Tibial nerve (tissue), 4 donors: Measurements from ENCODE around the gene NKX2-3. TPM values are rescaled to one million over a fixed set of nuclear protein-coding genes. Genes with fewer than 3 reads are reported as not detected.

Source experiments
- DNase-seq, 2 donors: peaks; one replicate each; pipeline ENCODE4 v3.0.0-alpha.2; 2019; ENCODE audit warnings: low spot score in 2 of 2
- H3K27ac ChIP-seq, 4 donors: fragments of 200-600 bp; sonication (generic) in 3 of 4; one replicate each; pipeline ENCODE4 v1.5.1; 2017 to 2019; ENCODE audit warnings: mild to moderate bottlenecking in 1 of 4
- H3K27me3 ChIP-seq, 2 donors: fragments of 200-600 bp; sonication (generic) in 1 of 2; one replicate each; pipeline versions ENCODE4 v1.5.1 to v1.6.0; 2017 to 2019
- H3K36me3 ChIP-seq, 3 donors: fragments of 200-600 bp; sonication (generic); one replicate each; pipeline ENCODE4 v1.5.1; 2018 to 2019
- H3K4me1 ChIP-seq, 4 donors: fragments of 200-600 bp; sonication (generic) in 3 of 4; one replicate each; pipeline ENCODE4 v1.5.1; 2017 to 2019
- H3K4me3 ChIP-seq, 4 donors: fragments of 200-600 bp; sonication (generic) in 3 of 4; one replicate each; pipeline ENCODE4 v1.5.1; 2017 to 2019; ENCODE audit warnings: mild to moderate bottlenecking in 1 of 4, moderate library complexity in 1 of 4
- H3K9me3 ChIP-seq, 4 donors: fragments of 200-600 bp; sonication (generic) in 3 of 4; one replicate each; pipeline ENCODE4 v1.5.1; 2017 to 2019
- EP300 ChIP-seq, 2 donors: sonication (generic); formaldehyde crosslinking; IDR thresholded peaks; one replicate each; pipeline ENCODE4 v1.6.1; 2017; ENCODE audit warnings: antibody characterized with exemption in 2 of 2, mild to moderate bottlenecking in 1 of 2
- POLR2A ChIP-seq, 2 donors: fragments of 450-650 bp; IDR thresholded peaks; one replicate each; pipeline ENCODE4 v1.6.1; 2017; ENCODE audit warnings: antibody characterized with exemption in 2 of 2, mild to moderate bottlenecking in 2 of 2, moderate library complexity in 2 of 2
- WGBS, 2 donors: methylation state at CpG; one replicate each; pipeline ENCODE4 v1.1.5; 2018; 5-methylcytosine and 5-hydroxymethylcytosine counted together
- total RNA-seq, 4 donors: library from RNA; depleted of rRNA; stranded (reverse); fragments of >200 nt; gene quantifications; one replicate each; pipeline ENCODE4 v1.1.0, GENCODE V29; 2016
- TF ChIP-seq, protein P1 (sequence below), 5 experiments: fragments of 200-600 bp in 3 of 5; fragments of 450-650 bp in 2 of 5; sonication (generic) in 3 of 5; IDR thresholded peaks; one replicate each; pipeline ENCODE4 v1.5.1; 2016 to 2019; ENCODE audit warnings: antibody characterized with exemption in 5 of 5, mild to moderate bottlenecking in 3 of 5, moderate library complexity in 2 of 5

Gene NKX2-3
- total RNA-seq, 4 donors from 2014 or later = not detected

DNA sequence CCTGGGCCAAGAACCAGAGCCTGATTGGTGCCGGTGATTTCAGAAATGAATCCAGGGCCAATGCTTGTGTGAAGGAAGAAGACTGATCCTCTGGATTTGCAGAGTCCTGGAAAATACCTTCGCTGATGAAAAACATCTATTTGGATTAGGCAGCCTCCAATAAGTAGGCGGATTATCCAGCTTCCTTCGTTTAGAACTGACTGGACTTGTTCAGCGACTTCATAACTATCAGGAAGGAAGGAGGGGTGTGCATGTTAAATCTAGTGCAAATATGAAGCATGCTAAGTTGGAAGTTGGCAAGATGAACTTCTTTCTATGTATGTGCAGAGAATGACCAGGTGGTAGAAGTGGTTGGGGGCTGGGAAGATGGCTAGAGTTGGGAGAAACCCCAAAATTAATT is 41.0 kb downstream of the NKX2-3 start:
- Histone ChIP-seq H3K4me1 (no peaks in the 10 kb centered on the region), H3K4me3 (no peak overlapping the region), H3K27me3 (no peaks in the 10 kb centered on the region), H3K36me3 (no peaks in the 10 kb centered on the region), H3K9me3 (no peaks in the 10 kb centered on the region), H3K27ac (no peak overlapping the region)
- TF ChIP-seq, protein P1, sequence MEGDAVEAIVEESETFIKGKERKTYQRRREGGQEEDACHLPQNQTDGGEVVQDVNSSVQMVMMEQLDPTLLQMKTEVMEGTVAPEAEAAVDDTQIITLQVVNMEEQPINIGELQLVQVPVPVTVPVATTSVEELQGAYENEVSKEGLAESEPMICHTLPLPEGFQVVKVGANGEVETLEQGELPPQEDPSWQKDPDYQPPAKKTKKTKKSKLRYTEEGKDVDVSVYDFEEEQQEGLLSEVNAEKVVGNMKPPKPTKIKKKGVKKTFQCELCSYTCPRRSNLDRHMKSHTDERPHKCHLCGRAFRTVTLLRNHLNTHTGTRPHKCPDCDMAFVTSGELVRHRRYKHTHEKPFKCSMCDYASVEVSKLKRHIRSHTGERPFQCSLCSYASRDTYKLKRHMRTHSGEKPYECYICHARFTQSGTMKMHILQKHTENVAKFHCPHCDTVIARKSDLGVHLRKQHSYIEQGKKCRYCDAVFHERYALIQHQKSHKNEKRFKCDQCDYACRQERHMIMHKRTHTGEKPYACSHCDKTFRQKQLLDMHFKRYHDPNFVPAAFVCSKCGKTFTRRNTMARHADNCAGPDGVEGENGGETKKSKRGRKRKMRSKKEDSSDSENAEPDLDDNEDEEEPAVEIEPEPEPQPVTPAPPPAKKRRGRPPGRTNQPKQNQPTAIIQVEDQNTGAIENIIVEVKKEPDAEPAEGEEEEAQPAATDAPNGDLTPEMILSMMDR (IDR thresholded peaks at IDR 0.05) = no peak
- TF ChIP-seq POLR2A (IDR thresholded peaks at IDR 0.05) = no peak
- no peak for TF ChIP-seq EP300 (IDR thresholded peaks at IDR 0.05)
- no peak for DNase-seq
- WGBS, 2 donors = 71 to 77% methylated on average over 5 of the region's 5 CpGs

DNA sequence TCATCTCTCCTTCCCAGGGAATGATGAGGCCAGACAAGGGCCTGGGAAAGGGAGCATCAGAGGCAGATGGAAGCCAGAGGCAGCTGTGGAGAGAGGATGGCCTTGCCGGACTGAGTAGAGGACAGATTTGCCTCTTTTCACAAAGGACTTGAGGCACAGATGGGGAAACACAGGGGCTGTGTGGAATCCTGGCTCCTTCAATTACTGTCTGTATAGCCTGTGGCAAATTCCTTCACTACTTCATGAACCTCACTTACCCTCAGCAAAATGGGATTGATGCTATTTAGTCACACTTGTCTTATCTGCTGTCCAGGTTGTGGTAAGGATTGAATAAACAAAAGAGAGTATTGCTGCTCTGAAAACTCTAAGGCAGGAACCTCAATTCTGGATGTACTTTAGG is 47.2 kb downstream of the NKX2-3 start:
- WGBS, 2 donors = 18 to 55% methylated on average over 1 of the region's 1 CpG
- H3K27me3 ChIP-seq = peaks cover 0 to 9% of the 10 kb centered on the region in 2 donors
- no peaks in the 10 kb centered on the region for H3K9me3 ChIP-seq
- H3K4me1 ChIP-seq = no peaks in the 10 kb centered on the region
- H3K4me3 ChIP-seq = no peak overlapping the region
- no peak for TF ChIP-seq POLR2A (IDR thresholded peaks at IDR 0.05)
- no peak for TF ChIP-seq EP300 (IDR thresholded peaks at IDR 0.05)
- TF ChIP-seq, protein P1 (IDR thresholded peaks at IDR 0.05) = no peak
- H3K27ac ChIP-seq = no peak overlapping the region
- DNase-seq = no peak
- H3K36me3 ChIP-seq = no peaks in the 10 kb centered on the region

DNA sequence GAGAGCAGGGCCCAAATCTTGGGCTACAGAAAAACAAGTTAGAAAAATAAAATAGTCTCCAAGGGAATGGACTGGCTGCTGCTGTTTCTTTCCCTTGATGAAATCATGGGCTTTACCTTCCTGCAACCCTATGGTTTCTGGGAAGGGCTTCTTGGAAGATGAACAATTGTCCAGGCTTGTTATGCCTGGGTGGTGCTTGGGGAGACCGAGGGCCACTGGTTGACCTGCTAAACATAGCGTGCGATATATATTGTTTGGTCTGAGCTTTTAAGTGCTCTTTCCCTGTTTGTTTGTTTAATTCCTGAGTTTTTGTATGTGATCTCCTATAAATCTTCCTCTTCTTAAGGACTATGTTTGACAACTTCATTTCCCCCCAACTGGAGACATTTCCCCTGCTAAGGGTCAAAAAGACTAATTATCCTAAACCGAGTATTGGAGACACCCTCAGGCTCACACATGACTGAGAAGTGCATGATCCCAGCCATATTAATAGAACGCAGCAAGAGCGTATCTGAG is 49.6 kb downstream of the NKX2-3 start:
- Histone ChIP-seq H3K27me3 (peaks cover 0 to 9% of the 10 kb centered on the region in 2 donors), H3K4me3 (no peak overlapping the region), H3K4me1 (no peaks in the 10 kb centered on the region), H3K9me3 (no peaks in the 10 kb centered on the region), H3K36me3 (no peaks in the 10 kb centered on the region), H3K27ac (no peak overlapping the region)
- TF ChIP-seq POLR2A (IDR thresholded peaks at IDR 0.05) (no peak), EP300 (IDR thresholded peaks at IDR 0.05) (no peak)
- TF ChIP-seq, protein P1 (IDR thresholded peaks at IDR 0.05) = no peak
- 64 to 66% methylated on average over 6 of the region's 6 CpGs for WGBS, 2 donors
- DNase-seq = no peak

DNA sequence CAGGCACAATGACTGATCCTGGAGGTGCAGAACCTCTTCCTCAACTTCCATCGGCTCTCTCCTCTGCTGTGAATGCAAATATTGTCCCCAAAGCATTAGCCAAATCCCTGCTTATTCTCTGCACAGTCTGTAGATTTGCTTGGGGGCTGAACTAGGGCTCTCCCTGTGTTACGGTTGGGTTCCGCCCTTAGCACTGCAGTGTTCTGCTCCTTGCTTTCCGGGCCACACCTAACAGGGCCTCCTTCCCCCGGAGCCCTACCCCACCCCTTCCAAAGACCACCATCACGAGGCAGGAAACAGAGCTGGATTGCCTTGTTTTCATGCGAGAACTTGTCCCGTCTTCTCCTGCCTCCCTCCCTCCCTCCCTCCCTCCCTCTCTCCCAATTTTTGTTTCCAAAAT is 50.9 kb downstream of the NKX2-3 start:
- 34 to 56% methylated on average over 8 of the region's 8 CpGs for WGBS, 2 donors
- no peak for DNase-seq
- H3K9me3 ChIP-seq = no peaks in the 10 kb centered on the region
- no peaks in the 10 kb centered on the region for H3K36me3 ChIP-seq
- H3K4me1 ChIP-seq = no peaks in the 10 kb centered on the region
- H3K27ac ChIP-seq = no peak overlapping the region
- no peak overlapping the region for H3K4me3 ChIP-seq
- H3K27me3 ChIP-seq = peaks cover 0 to 9% of the 10 kb centered on the region in 2 donors
- TF ChIP-seq, protein P1 (IDR thresholded peaks at IDR 0.05) = no peak
- TF ChIP-seq EP300 (IDR thresholded peaks at IDR 0.05) (no peak), POLR2A (IDR thresholded peaks at IDR 0.05) (no peak)

Other genes starting within 250 kb of the NKX2-3 start
- under 1 TPM in 1 of 4 donors, not detected in 3; 0.20 TPM for gene CNNM1, start 203.6 kb upstream of the NKX2-3 start, total RNA-seq
- 10 to 100 TPM in 3 of 4 donors, 1 to 10 TPM in 1; 8.6 to 19.9 (median 12.1) TPM for gene GOT1, start 102.3 kb upstream of the NKX2-3 start, total RNA-seq
- 10 to 100 TPM; 35.2 to 65.6 (median 47.8) TPM for gene SLC25A28, start 87.5 kb downstream of the NKX2-3 start, total RNA-seq
- gene ENTPD7, start 126.6 kb downstream of the NKX2-3 start, total RNA-seq = 1 to 10 TPM; 3.3 to 7.5 (median 4.4) TPM
- gene COX15, start 199.2 kb downstream of the NKX2-3 start, total RNA-seq = 10 to 100 TPM; 25.2 to 31.0 (median 30.4) TPM
- 10 to 100 TPM; 21.9 to 55.7 (median 40.1) TPM for gene CUTC, start 199.3 kb downstream of the NKX2-3 start, total RNA-seq
- gene ABCC2, start 249.7 kb downstream of the NKX2-3 start, total RNA-seq = 10 to 100 TPM in 2 of 4 donors, 1 to 10 TPM in 2; 1.7 to 23.7 (median 8.4) TPM